Measurements from ENCODE around the gene KMT2D.

KMT2D gene

GRCh38 chr12:49032679-49033447, 27.7 kb downstream of the KMT2D start:
- no peak for DNase-seq

DNA sequence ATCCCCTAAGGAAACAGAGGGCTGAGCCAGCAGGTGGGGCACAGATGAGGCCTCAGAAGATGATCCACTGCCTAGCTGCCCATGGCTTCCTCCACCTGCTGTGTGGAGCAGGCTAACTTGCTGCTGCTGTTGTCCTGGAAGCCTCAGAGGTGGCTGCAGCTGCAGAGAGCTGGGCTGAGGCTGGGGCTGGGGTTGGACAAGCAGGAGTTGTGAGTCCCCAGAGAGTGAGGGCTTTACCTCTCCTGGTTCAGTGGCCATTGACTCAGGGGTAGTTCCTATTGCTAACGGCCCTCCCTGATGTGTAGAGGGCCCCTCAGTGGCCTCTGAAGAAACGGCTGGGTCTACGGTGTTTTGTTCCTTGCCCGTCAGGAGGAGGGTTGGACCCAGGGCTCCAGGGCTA, 28.3 kb downstream of the KMT2D start:
- DNase-seq = no peak

GRCh38 chr12:49031573-49032161, 28.9 kb downstream of the KMT2D start:
- no peak for DNase-seq

DNA sequence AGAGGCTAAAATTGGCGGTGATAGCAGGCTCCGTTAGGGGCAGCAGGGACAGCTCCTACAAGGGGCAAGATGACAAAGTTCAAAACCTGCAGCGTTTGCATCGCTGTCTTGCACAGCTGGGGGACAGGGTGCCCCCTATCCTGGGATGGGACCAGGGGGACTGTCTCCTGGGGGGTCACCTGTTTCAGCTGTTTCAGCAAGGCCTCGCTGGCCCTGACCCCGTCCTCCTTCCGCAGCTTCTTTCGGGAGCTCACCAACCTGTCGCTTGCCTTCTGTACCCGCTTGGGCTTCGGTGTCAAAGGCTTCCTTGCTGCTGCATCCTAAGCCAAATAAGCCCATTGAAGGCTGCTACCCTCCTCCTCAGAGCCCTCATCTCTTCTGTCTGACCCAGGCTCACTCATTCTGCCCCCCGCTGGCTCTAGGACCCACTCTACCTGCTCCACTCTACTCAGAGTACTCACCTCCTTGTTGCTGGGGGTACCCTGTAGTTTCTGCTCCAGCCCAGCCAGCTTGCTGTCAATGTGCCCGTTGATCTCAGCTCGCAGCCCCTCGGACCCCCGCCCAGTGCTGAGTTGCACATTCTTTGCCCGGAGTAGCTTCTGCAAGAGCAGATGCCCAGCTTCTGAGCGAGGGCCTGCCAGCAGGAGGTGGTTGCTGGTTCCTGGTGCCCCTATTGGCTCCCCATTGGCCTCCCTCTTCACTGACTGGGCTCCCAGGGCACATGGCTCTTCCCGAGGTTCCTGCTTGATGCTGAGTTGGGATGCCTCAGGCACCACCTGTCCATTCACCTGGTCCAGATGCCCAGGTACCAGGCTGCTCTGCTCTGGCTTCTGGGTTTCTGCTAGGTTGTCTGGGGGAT, 29.7 kb downstream of the KMT2D start:
- DNase-seq = no peak

DNA sequence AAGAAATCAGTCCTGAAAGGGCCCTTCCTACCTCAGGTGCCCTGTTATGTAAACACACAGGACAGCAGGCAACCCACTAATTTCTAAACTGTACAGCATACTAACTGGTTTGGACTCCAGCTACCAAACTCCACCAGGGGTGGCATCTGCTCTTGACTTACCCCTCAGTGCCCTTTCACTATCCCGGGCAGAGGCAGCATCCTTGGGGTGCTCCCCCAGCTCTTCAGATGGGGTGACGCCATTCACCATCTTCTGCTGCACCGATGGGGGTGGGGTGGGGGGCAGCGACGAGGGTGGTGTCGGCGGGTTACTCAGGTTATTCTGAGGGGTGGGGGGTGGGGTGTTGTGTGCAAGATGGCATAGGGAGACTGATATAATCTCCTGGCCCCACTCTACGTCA, 30.5 kb downstream of the KMT2D start:
- no peak for DNase-seq

DNA sequence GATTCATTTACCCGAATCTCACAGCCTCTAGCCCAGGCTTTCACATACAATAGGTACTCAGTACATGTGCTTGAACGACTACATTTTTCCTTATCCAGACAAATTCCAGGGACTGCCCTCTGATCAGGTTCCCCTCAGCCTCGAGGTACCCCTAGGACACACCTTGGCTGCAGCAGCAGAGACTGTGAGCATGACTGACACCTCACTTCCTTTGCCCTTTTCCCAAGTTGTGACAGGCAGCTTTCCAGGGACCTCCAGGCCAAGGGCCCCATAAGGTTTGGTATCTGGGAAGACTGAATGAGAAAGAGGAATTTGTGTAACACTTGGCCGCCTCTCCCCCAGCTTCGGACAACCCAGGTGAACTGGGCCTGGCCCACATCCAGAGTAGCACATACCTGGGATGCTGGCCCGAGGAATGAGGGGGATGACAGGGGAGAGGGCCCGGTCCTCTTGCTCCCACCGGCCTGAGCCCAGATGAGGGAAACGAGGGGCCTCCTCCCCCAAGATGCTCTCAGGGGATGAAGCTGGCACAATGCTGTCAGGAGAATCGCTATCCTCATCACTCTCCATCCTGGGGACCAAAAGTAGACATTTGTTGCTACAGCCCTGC, 31.8 kb downstream of the KMT2D start:
- no peak for DNase-seq

DNA sequence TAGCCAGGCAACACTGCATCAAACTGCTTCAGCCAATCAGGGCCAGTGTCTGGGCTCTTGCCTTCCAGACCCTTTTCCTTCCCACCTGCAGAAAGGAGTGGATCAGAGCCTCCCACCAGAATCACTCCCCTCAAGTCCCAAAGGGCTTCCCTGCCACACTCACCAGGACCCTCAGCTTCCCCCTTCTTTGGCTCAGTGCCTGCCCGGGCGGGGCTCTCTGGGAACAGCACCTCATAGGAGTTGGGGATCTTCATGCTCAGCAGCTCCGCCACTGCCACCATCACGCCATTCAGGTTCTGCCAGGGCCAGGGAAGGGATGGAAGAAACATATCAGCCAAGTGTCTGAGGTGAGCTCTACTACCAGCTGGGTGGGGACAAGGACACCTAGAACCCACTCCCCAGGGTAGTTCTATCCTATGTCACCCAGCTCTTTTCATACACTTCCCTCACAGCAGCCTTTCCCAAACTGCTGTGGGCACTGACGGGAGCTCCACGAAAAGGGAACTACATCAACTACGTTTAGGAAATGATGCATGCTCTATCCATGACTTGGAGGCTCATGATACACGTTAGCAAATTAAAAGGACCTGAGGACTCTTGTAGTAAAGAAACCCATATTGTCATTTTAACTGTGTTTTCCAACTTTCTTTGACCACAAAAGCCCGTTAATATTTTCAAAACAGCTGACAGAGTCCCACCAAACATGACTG, 32.6 kb downstream of the KMT2D start:
- DNase-seq = no peak

- no peak for DNase-seq
Measured at GRCh38 chr12:49026678-49027480, 33.7 kb downstream of the KMT2D start.

GRCh38 chr12:49026101-49026500, 34.5 kb downstream of the KMT2D start:
- DNase-seq = no peak

DNA sequence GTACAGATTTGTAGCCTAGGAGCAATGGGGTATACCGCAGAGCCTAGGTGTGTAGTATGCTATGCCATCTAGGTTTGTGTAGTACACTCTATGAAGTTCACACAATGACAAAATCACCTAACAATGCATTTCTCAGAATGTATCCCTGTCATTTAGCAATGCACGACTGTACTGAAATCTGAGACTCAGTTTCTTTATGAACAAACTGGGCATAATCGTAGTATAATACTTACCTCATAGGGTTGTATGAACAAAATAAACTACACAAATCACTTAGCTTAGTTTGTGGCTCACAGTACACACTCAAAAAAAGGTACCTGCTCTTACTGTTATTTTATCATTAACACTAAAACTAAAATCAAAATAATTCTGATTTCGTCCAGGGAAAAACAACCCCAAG, 35.1 kb downstream of the KMT2D start:
- DNase-seq = no peak

DNA sequence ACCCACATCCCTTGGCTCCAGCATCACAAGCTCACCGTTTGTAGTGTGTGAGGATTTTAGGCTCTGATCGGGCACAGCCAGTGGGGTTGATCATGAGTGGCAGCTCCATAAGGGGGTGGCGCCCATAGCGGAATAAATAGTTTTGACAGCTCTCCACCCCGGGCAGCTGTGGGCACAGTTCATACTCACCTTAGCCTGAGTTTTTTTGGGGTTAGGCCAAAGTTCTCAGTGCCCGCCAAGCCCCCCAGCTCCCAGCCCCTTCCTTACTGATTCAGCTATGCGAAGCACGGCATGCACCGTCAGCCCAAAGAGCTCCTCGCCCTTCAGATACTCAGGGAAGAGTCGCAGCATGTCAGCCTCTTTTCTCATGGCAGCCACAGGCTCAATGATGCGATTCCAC, 36.1 kb downstream of the KMT2D start:
- DNase-seq = no peak

- DNase-seq = no peak
Measured at GRCh38 chr12:49023812-49024211, 36.8 kb downstream of the KMT2D start.

DNA sequence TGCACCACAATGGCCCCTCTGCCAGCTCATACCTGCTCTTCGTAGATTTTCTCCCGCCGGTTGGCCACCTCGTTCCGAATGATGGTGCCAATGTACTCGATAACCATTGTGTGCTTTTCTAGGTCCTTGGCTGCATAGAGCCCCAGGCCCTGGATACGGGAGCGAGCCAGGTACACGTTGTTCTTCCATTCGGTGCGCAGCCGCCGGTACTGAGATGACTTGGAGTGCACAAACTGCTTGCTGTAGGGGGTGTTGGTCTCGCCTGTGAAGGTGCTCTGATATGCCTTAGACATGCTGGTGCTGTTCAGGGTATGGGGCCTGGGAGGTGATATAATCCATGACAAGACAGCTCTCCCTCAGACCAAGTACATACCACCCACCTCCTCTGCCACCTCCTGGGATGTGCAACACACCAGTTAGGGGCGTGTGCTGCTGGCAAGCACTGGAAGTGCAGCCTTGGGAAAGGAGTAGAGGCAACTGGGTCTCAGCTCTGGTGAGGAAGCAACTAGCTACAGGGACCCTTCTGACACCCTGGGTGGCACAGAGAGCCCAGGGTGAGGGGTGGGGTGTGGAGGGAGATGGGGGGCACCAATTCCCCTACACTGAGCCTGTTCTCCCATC, 37.9 kb downstream of the KMT2D start:
- DNase-seq = no peak

DNA sequence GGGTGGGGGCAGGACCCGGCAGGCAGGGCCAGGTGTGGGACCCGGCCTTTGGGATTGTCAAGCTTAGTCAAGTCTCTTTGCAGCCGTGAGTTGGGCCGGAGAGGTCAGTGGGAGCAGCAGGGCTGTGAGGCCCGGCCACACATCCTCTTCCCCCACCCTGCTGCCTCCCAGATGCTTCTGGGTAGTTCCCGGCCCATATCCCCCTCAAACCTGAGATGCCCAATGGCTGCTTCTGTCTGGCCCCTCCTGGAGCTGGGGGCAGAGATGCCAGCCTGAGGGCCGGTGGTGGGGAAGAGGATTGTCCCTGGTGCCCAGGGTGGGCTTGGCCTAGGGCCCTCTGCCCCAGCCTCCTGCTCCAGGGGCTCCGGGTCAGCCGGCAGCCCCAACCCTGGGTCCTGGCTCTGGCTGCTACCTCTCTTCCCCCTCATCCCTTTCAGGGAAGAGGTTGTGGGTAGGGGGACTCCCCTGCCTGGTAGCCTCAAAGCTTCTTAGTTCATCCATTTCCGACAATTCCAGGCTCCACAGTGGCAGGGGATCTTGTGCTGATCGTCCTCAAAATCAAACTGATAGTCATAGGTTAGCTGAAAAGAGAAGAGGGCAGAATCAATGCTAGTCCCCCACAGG, 39.2 kb downstream of the KMT2D start:
- DNase-seq = no peak

GRCh38 chr12:49020441-49020840, 40.2 kb downstream of the KMT2D start:
- DNase-seq = no peak

GRCh38 chr12:49019443-49020324, 40.9 kb downstream of the KMT2D start:
- no peak for DNase-seq

DNA sequence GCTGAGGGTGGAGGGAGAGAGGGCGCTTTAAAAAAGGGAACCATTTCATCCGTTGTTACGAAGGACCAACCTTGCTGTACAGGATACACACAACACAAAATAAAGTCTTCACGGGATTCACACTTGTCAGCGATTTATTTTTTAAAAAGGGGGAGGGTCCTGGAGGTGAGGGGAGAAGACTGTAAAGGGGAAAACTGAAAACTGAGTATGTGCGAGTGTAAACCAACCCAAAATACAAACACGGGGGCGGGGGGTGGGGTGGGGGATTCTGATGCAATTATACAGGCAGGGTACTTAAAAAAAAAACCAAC, 41.5 kb downstream of the KMT2D start:
- no peak for DNase-seq

GRCh38 chr12:49018261-49019119, 42.1 kb downstream of the KMT2D start, which contains the start of gene PRKAG1:
PRKAG1 (minus strand) TSS chr12:49018776; CDS start chr12:49018740, 36 bp downstream.
- peak; percentile 83 for DNase-seq

DNA sequence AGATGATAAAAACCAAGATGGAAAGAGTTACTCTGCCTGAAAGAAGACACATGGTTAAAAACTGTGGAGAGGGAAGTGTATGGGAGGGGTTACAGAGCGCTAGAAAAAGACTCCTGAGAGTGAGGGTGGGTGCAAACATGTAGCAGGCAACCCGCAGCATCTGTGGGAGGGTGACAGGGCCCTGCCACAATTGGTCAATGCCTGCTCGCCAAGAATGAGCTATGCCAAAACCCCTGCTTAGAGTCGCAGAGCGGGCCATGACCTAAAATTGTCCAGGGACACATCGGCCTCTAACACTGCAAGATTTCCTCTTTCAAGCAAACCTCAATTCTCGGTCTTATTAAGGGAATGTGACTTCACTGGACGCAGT, 42.7 kb downstream of the KMT2D start:
- DNase-seq = no peak
